Measurements from ENCODE around the gene CNN1. TPM values are rescaled to one million over a fixed set of nuclear protein-coding genes. Genes with fewer than 3 reads are reported as not detected.

The CNN1 gene
- total and polyA plus RNA-seq, 9 of the 15 experiments (the other 6 are each of a cell fraction or from before 2014, with no cell fraction given) = 0.23 to 10.6 (median 5.2) TPM

GRCh38 chr19:11528551-11529341 lies 9.9 kb upstream of the CNN1 start, which contains the start of gene ECSIT:
Gene ECSIT (minus strand): TSS chr19:11529134. CDS start chr19:11519170, 9,964 bp downstream.
- H3K27me3 ChIP-seq (ENCODE audit: control insufficient read depth in 2 of 2, insufficient read depth in 2 of 2, low read length in 2 of 2) = no peaks in the 10 kb centered on the region
- BruUV-seq (replicated peaks) = TSS peak; percentile 79
- no peaks in the 10 kb centered on the region for H3K9me1 ChIP-seq (ENCODE audit: control insufficient read depth, insufficient read depth, low read length)
- ChIA-PET CTCF (ENCODE audit: low intra/inter-chr PET ratio) (interaction anchor here (0.6 kb wide), 1 partner anchor 36 kb away, joined by 3 read pairs; no protein-coding TSS in a partner anchor), POLR2A (interaction anchor here (0.6 to 2.6 kb wide), 6 partner anchors 10 to 187 kb away, joined by 3 to 13 read pairs (median 4); partner anchors contain the start of genes CNN1, ELOF1, SWSAP1 and ZNF627)
- peaks cover 23% of the 10 kb centered on the region for H3K79me2 ChIP-seq (ENCODE audit: control insufficient read depth, insufficient read depth, low read length)
- peak within 1 kb of the TSS; percentile 76 to 93 for H3K9ac ChIP-seq (ENCODE audit: insufficient read depth in 1 of 2, low read depth in 2 of 2, low read length in 2 of 2)
- WGBS (ENCODE audit: insufficient coverage, low coverage, missing lambda C conversion rate) = 2% methylated on average over 45 of the region's 47 CpGs
- intact Hi-C loops (cut with micrococcal nuclease) (no loop called here), in situ Hi-C loops (cut with MboI) (no loop called here)
- H3K4me2 ChIP-seq (ENCODE audit: insufficient read depth, low read length) = peak within 1 kb of the TSS; percentile 85
- DNase-seq (ENCODE audit: extremely low read depth in 1 of 4, low spot score in 3 of 4) = peak; percentile 93 to 99 (median 96)
- peaks cover 5 to 12% of the 10 kb centered on the region in 2 experiments; a peak in 4 of 5 replicates for H3K4me1 ChIP-seq (replicated peaks in 1 of 2; ENCODE audit: control insufficient read depth in 2 of 2, insufficient read depth in 2 of 2, low read length in 2 of 2)
- peaks cover 11% of the 10 kb centered on the region; the same call in 2 of the 3 replicates for H3K36me3 ChIP-seq (ENCODE audit: control insufficient read depth, insufficient read depth, low read length)
- peak; percentile 99 for ATAC-seq
- H4K20me1 ChIP-seq (replicated peaks; ENCODE audit: control insufficient read depth, insufficient read depth, low read length) = no peaks in the 10 kb centered on the region
- peak within 1 kb of the TSS; percentile 84 for H3K27ac ChIP-seq (ENCODE audit: extremely low read depth, low read depth, low read length)
- peak within 1 kb of the TSS; percentile 91 for H2AFZ ChIP-seq (ENCODE audit: low read depth, low read length)
- no peaks in the 10 kb centered on the region for H3K9me3 ChIP-seq (replicated peaks; ENCODE audit: control insufficient read depth, insufficient read depth, low read depth, low read length)
- H3K4me3 ChIP-seq = peak within 1 kb of the TSS; percentile 64
- peak; percentile 99 for FAIRE-seq
- peak; percentile 74 for TF ChIP-seq TAF1 (IDR thresholded peaks at IDR 0.05; ENCODE audit: control insufficient read depth, extremely low read depth, insufficient read depth, low read length, severe bottlenecking)
- peak; percentile 44; the same call in 1 of the 2 replicates for TF ChIP-seq USF1 (CRISPR knock-in tag; IDR thresholded peaks at IDR 0.05)
- no peak for TF ChIP-seq MTA1 (IDR thresholded peaks at IDR 0.05; ENCODE audit: borderline replicate concordance)
- TF ChIP-seq ATF1 (CRISPR knock-in tag; IDR thresholded peaks at IDR 0.05) = no peak
- peak; percentile 83 for TF ChIP-seq ATF1 (tag; IDR thresholded peaks at IDR 0.05)
- TF ChIP-seq ETV1 (tag; conservative IDR thresholded peaks at IDR 0.05; ENCODE audit: low read depth) = peak; percentile 38; the same call in 1 of the 2 replicates
- peak; percentile 6; the same call in 1 of the 2 replicates for TF ChIP-seq JUN (IDR thresholded peaks at IDR 0.05; ENCODE audit: borderline replicate concordance, low read depth, low read length)
- 0 out of 2 replicates have a peak, but pooled peaks have one; percentile 64 for TF ChIP-seq JUN (CRISPR knock-in tag; IDR thresholded peaks at IDR 0.05; ENCODE audit: borderline replicate concordance)
- TF ChIP-seq YY1 (IDR thresholded peaks at IDR 0.05; ENCODE audit: borderline replicate concordance in 1 of 3, control insufficient read depth in 1 of 3, extremely low read depth in 1 of 3, insufficient read depth in 3 of 3, insufficient read length in 1 of 3, insufficient replicate concordance in 2 of 3, low read depth in 1 of 3, low read length in 2 of 3) = peak; percentile 89 to 98 (median 97)
- TF ChIP-seq MTA3 (IDR thresholded peaks at IDR 0.05; ENCODE audit: borderline replicate concordance) = peak; percentile 82; the same call in 1 of the 2 replicates
- 0 out of 2 replicates have a peak, but pooled peaks have one; percentile 39 for TF ChIP-seq ARID3B (CRISPR knock-in tag; IDR thresholded peaks at IDR 0.05; ENCODE audit: borderline replicate concordance)
- no peak for TF ChIP-seq PHB2 (IDR thresholded peaks at IDR 0.05; ENCODE audit: low read depth)
- TF ChIP-seq POLR2H (tag; IDR thresholded peaks at IDR 0.05; ENCODE audit: low read depth) = peak; percentile 30
- TF ChIP-seq CEBPB (tag; IDR thresholded peaks at IDR 0.05) = peak; percentile 80
- peak; percentile 64 for TF ChIP-seq NFYB (IDR thresholded peaks at IDR 0.05; ENCODE audit: extremely low read depth, insufficient read length)
- TF ChIP-seq TAF9B (IDR thresholded peaks at IDR 0.05; ENCODE audit: partially characterized antibody) = peak; percentile 54
- no peak for TF ChIP-seq BCL6 (CRISPR knock-in tag; IDR thresholded peaks at IDR 0.05)
- TF ChIP-seq SAFB (IDR thresholded peaks at IDR 0.05; ENCODE audit: borderline replicate concordance, low read depth, low read length) = no peak
- TF ChIP-seq KDM5B (IDR thresholded peaks at IDR 0.05; ENCODE audit: insufficient replicate concordance, low read depth, low read length) = peak; percentile 67
